GM18520 (cell line): ENCODE data around the gene ZNF839.
A peak's percentile ranks its signal among the peaks of the same experiment; 100 is the strongest.
"Not testable (repeated sequence)": the region's sequence is repeated elsewhere in the genome, so short reads cannot be mapped to it uniquely, and the experiment has no call there.

Source experiments
- ATAC-seq: cut with Tn5 transposase; IDR thresholded peaks from one replicate; pipeline ENCODE4 v1.9.1; 2021; ENCODE audit not compliant: unreplicated experiment

ZNF839 gene

GRCh38 chr14:102319351-102320032 is at the start of gene ZNF839:
ZNF839 (plus strand) TSS chr14:102319746; CDS start chr14:102319766, 20 bp downstream.
- peak; percentile 40 for ATAC-seq

GRCh38 chr14:102272392-102272791 is 47.2 kb upstream of the ZNF839 start:
- no peak for ATAC-seq

- ATAC-seq = no peak
Observed at GRCh38 chr14:102275866-102276265, 43.7 kb upstream of the ZNF839 start.

- ATAC-seq = no peak
Observed at GRCh38 chr14:102277874-102278630, 41.5 kb upstream of the ZNF839 start.

GRCh38 chr14:102278631-102278935 is 41.0 kb upstream of the ZNF839 start:
- no peak for ATAC-seq

- no peak for ATAC-seq
Observed at GRCh38 chr14:102279282-102279681, 40.3 kb upstream of the ZNF839 start.

- ATAC-seq = no peak
Observed at GRCh38 chr14:102279688-102280348, 39.7 kb upstream of the ZNF839 start.

- no peak for ATAC-seq
Observed at GRCh38 chr14:102280376-102280962, 39.1 kb upstream of the ZNF839 start.

GRCh38 chr14:102282751-102283465 is 36.6 kb upstream of the ZNF839 start:
- ATAC-seq = no peak

GRCh38 chr14:102283631-102284129 is 35.9 kb upstream of the ZNF839 start:
- no peak for ATAC-seq

- ATAC-seq = no peak
Observed at GRCh38 chr14:102285106-102285505, 34.4 kb upstream of the ZNF839 start.

GRCh38 chr14:102288139-102288538 is 31.4 kb upstream of the ZNF839 start:
- ATAC-seq = no peak

GRCh38 chr14:102292441-102292840 is 27.1 kb upstream of the ZNF839 start:
- ATAC-seq = no peak

GRCh38 chr14:102293781-102294180 is 25.8 kb upstream of the ZNF839 start:
- ATAC-seq = no peak

GRCh38 chr14:102295270-102295669 is 24.3 kb upstream of the ZNF839 start:
- ATAC-seq = no peak

GRCh38 chr14:102297436-102298170 is 21.9 kb upstream of the ZNF839 start:
- ATAC-seq = no peak

GRCh38 chr14:102298303-102299070 is 21.1 kb upstream of the ZNF839 start:
- ATAC-seq = not testable (repeated sequence)

GRCh38 chr14:102303664-102304063 is 15.9 kb upstream of the ZNF839 start:
- ATAC-seq = no peak
